B cell (primary cell): ENCODE measurements around the gene DRAP1. TPM values are rescaled to one million over a fixed set of nuclear protein-coding genes. Genes with fewer than 3 reads are reported as not detected.

Experiments
- ATAC-seq: fragments of 200-7000 bp; cut with Tn5 transposase; one replicate; pipeline ENCODE4 v1.10.0; 2021; ENCODE audit warnings: low read depth, mild to moderate bottlenecking, moderate number of reproducible peaks, moderate library complexity
- CTCF ChIA-PET: fragments of 350-600 bp; sonication (Branson Sonifier 250); formaldehyde crosslinking; loops from one replicate; lab custom pipeline; 2021; ENCODE audit warnings: antibody characterized with exemption, inconsistent platforms; lab: Charles Lee
- POLR2A ChIA-PET: fragments of 350-600 bp; sonication (Branson Sonifier 250); formaldehyde crosslinking; loops from one replicate; lab custom pipeline; 2021; ENCODE audit warnings: antibody characterized with exemption; lab: Charles Lee
- DNase-seq: peaks from one replicate; pipeline ENCODE4 v3.0.0; 2013
- H2AFZ ChIP-seq: 2 replicates; pipeline ENCODE4 v1.6.1; 2012; ENCODE audit warnings: mild to moderate bottlenecking, low read depth, low read length; ENCODE audit not compliant: insufficient read depth, poor library complexity, severe bottlenecking
- H3K27ac ChIP-seq, 2 donors: 1 replicate in 1 of 2; 2 replicates in 1 of 2; pipeline ENCODE4 v1.5.1; 2012 to 2013; ENCODE audit warnings: low read length in 2 of 2, mild to moderate bottlenecking in 2 of 2, moderate library complexity in 1 of 2
- H3K27me3 ChIP-seq, 4 experiments: fragments of 200-600 bp in 1 of 4; sonication (generic) in 1 of 4; replicated peaks in 1 of 4; 1 replicate in 2 of 4; 2 replicates in 2 of 4; pipeline versions ENCODE4 v1.6.1 to v1.7.0; 2013 to 2016; ENCODE audit warnings: low read length in 3 of 4, mild to moderate bottlenecking in 2 of 4, mixed read lengths in 1 of 4, moderate library complexity in 1 of 4; ENCODE audit not compliant: insufficient read depth in 4 of 4, control insufficient read depth in 3 of 4; ENCODE audit errors: control extremely low read depth in 1 of 4
- H3K36me3 ChIP-seq, 2 experiments: replicated peaks in 1 of 2; 1 replicate in 1 of 2; 2 replicates in 1 of 2; pipeline versions ENCODE4 v1.6.1 to v1.7.1; 2013; ENCODE audit warnings: low read length in 1 of 2; ENCODE audit not compliant: insufficient read depth in 2 of 2, control insufficient read depth in 1 of 2; ENCODE audit errors: control extremely low read depth in 1 of 2, extremely low read depth in 1 of 2
- H3K4me1 ChIP-seq, 2 donors: fragments of 200-600 bp in 1 of 2; sonication (generic) in 1 of 2; 1 replicate in 1 of 2; 2 replicates in 1 of 2; pipeline versions ENCODE4 v1.5.1 to v1.6.1; 2013 to 2017; ENCODE audit warnings: low read length in 2 of 2; ENCODE audit not compliant: control insufficient read depth in 2 of 2, insufficient read depth in 2 of 2
- H3K4me2 ChIP-seq: replicated peaks from 2 replicates; pipeline ENCODE3; 2012; ENCODE audit warnings: mild to moderate bottlenecking, low read depth, low read length; ENCODE audit not compliant: poor library complexity, severe bottlenecking
- H3K4me3 ChIP-seq, 5 experiments: fragments of 200-600 bp in 1 of 5; sonication (generic) in 1 of 5; 1 replicate in 3 of 5; 2 replicates in 2 of 5; pipeline versions ENCODE4 v1.5.1 to v1.7.0; 2011 to 2016; ENCODE audit warnings: low read length in 4 of 5, mild to moderate bottlenecking in 4 of 5, low read depth in 2 of 5, control low read depth in 1 of 5, moderate library complexity in 1 of 5; ENCODE audit not compliant: insufficient read depth in 1 of 5; ENCODE audit errors: control extremely low read depth in 1 of 5, extremely low read depth in 1 of 5
- H3K79me2 ChIP-seq: fragments of 200-600 bp; sonication (generic); one replicate; pipeline ENCODE4 v1.6.0; 2016; ENCODE audit warnings: low read length; ENCODE audit not compliant: control insufficient read depth, insufficient read depth
- H3K9ac ChIP-seq: fragments of 200-600 bp; sonication (generic); 2 replicates; pipeline ENCODE4 v1.6.1; 2017; ENCODE audit warnings: mild to moderate bottlenecking, low read length, moderate library complexity
- H3K9me3 ChIP-seq, 3 donors: one replicate each; pipeline versions ENCODE4 v1.6.1 to v1.7.1; 2013; ENCODE audit warnings: low read length in 2 of 3; ENCODE audit not compliant: control insufficient read depth in 2 of 3, insufficient read depth in 1 of 3; ENCODE audit errors: control extremely low read depth in 1 of 3
- H4K20me1 ChIP-seq: 2 replicates; pipeline ENCODE4 v1.6.0; 2012; ENCODE audit warnings: mild to moderate bottlenecking, low read length; ENCODE audit not compliant: insufficient read depth, control insufficient read depth, poor library complexity, severe bottlenecking
- H3K27ac Mint-ChIP-seq: one replicate; pipeline ENCODE4 v1.8.0; 2021; ENCODE audit warnings: mixed read lengths
- H3K27me3 Mint-ChIP-seq: one replicate; pipeline ENCODE4 v1.8.0; 2021; ENCODE audit warnings: mixed read lengths
- H3K4me1 Mint-ChIP-seq: one replicate; pipeline ENCODE4 v1.8.0; 2021; ENCODE audit warnings: mixed read lengths
- H3K4me3 Mint-ChIP-seq: one replicate; pipeline ENCODE4 v1.8.0; 2021; ENCODE audit warnings: mixed read lengths
- H3K9me3 Mint-ChIP-seq: one replicate; pipeline ENCODE4 v1.8.0; 2022; ENCODE audit warnings: mixed read lengths; ENCODE audit not compliant: insufficient read depth
- CTCF ChIP-seq: fragments of 200-600 bp; IDR thresholded peaks from one replicate; pipeline ENCODE4 v1.8.0; 2022; ENCODE audit warnings: antibody characterized with exemption, mild to moderate bottlenecking
- EZH2 ChIP-seq: IDR thresholded peaks from 2 replicates; pipeline ENCODE4 v1.6.1; 2012; ENCODE audit warnings: borderline replicate concordance, low read depth, mild to moderate bottlenecking, moderate library complexity, low read length; ENCODE audit not compliant: insufficient read depth, poor library complexity, severe bottlenecking
- WGBS: methylation state at CpG from one replicate; pipeline ENCODE4 v1.1.5; 2013; ENCODE audit warnings: missing lambda C conversion rate; ENCODE audit not compliant: insufficient coverage; 5-methylcytosine and 5-hydroxymethylcytosine counted together
- intact Hi-C: fragments of 100-400 bp; cut with micrococcal nuclease; formaldehyde crosslinking; loops from one replicate; pipeline ENCODE4 v1.10.0; 2022
- polyA plus RNA-seq: library from polyadenylated mRNA; depleted of rRNA; stranded (reverse); fragments of >200 nt; gene quantifications from 2 replicates; pipeline ENCODE4 v1.2.3, GENCODE V29; 2012
- total RNA-seq, 2 donors: library from RNA; stranded (reverse); fragments of 120-200 nt in 1 of 2; gene quantifications; 1 replicate in 1 of 2; 2 replicates in 1 of 2; pipeline versions ENCODE4 v1.2.3 to v1.2.4, GENCODE V29; 2013 to 2022

Gene DRAP1
- total and polyA plus RNA-seq, 2 donors (not counting 1 experiment from before 2014, with no cell fraction given) = 71.7 to 83.9 TPM

GRCh38 chr11:65953471-65953870 is 34.2 kb downstream of the DRAP1 start:
- Histone ChIP-seq H3K4me2 (no peak overlapping the region), H3K4me1 (peaks cover 17 to 20% of the 10 kb centered on the region in 2 donors), H2AFZ (no peak overlapping the region), H3K27me3 (no peaks in the 10 kb centered on the region), H3K27ac (no peak overlapping the region), H3K4me3 (no peak overlapping the region), H3K9me3 (peaks cover 0 to 3% (median 0%) of the 10 kb centered on the region in 3 donors), H3K36me3 (no peaks in the 10 kb centered on the region), H3K9ac (no peak overlapping the region), H3K79me2 (no peaks in the 10 kb centered on the region), H4K20me1 (no peaks in the 10 kb centered on the region)
- Mint-ChIP-seq H3K27me3 (peaks cover 7% of the 10 kb centered on the region), H3K4me3 (no peak overlapping the region), H3K4me1 (peaks cover 21% of the 10 kb centered on the region), H3K9me3 (no peaks in the 10 kb centered on the region), H3K27ac (no peak overlapping the region)
- ATAC-seq = no peak
- 97% methylated on average over 17 of the region's 20 CpGs for WGBS
- CTCF ChIA-PET = no interaction called here
- no peak for TF ChIP-seq EZH2
- TF ChIP-seq CTCF = no peak
- POLR2A ChIA-PET = no interaction called here
- intact Hi-C loops = no loop called here
- no peak for DNase-seq

- Histone ChIP-seq H2AFZ (no peak overlapping the region), H3K4me1 (peaks cover 17 to 20% of the 10 kb centered on the region in 2 donors), H3K27ac (no peak overlapping the region), H3K79me2 (no peaks in the 10 kb centered on the region), H3K27me3 (no peaks in the 10 kb centered on the region), H3K4me3 (no peak overlapping the region), H3K9me3 (peaks cover 0 to 3% (median 0%) of the 10 kb centered on the region in 3 donors), H3K4me2 (no peak overlapping the region), H4K20me1 (no peaks in the 10 kb centered on the region), H3K36me3 (no peaks in the 10 kb centered on the region), H3K9ac (no peak overlapping the region)
- Mint-ChIP-seq H3K27me3 (peaks cover 3% of the 10 kb centered on the region), H3K4me1 (peaks cover 24% of the 10 kb centered on the region), H3K9me3 (no peaks in the 10 kb centered on the region), H3K4me3 (no peak overlapping the region), H3K27ac (no peak overlapping the region)
- intact Hi-C loops = no loop called here
- ChIA-PET CTCF (interaction anchor here (1.5 kb wide), 1 partner anchor 65 kb away, joined by 3 read pairs; the partner anchor contains the start of gene CCDC85B), POLR2A (interaction anchor here (1.1 kb wide), 1 partner anchor 65 kb away, joined by 3 read pairs; no protein-coding TSS in a partner anchor)
- 90% methylated on average over 5 of the region's 8 CpGs for WGBS
- no peak for DNase-seq
- TF ChIP-seq EZH2 = no peak
- TF ChIP-seq CTCF = no peak
- no peak for ATAC-seq
Observed at GRCh38 chr11:65954771-65955170, 35.5 kb downstream of the DRAP1 start.
